Ishikawa (cell line): ENCODE results near the gene FAM83E.

Experiments
- CEBPB ChIP-seq: IDR thresholded peaks from 2 replicates; pipeline ENCODE4 v1.6.1; 2012
- CREB1 ChIP-seq: IDR thresholded peaks from 2 replicates; pipeline ENCODE4 v1.6.1; 2012; ENCODE audit warnings: low read depth
- EGR1 ChIP-seq: IDR thresholded peaks from 2 replicates; pipeline ENCODE4 v1.6.1; 2012
- EP300 ChIP-seq: IDR thresholded peaks from 2 replicates; pipeline ENCODE4 v1.6.1; 2012; ENCODE audit warnings: borderline replicate concordance
- FOXM1 ChIP-seq: IDR thresholded peaks from 2 replicates; pipeline ENCODE4 v1.6.1; 2012; ENCODE audit warnings: low read depth, borderline replicate concordance
- MAX ChIP-seq: IDR thresholded peaks from 2 replicates; pipeline ENCODE4 v1.6.1; 2012
- NFIC ChIP-seq: IDR thresholded peaks from 2 replicates; pipeline ENCODE4 v1.6.1; 2012
- RAD21 ChIP-seq: IDR thresholded peaks from 2 replicates; pipeline ENCODE4 v1.6.1; 2012; ENCODE audit warnings: low read depth
- REST ChIP-seq: IDR thresholded peaks from 2 replicates; pipeline ENCODE4 v1.6.1; 2012; ENCODE audit warnings: low read depth, mild to moderate bottlenecking
- TAF1 ChIP-seq: IDR thresholded peaks from 2 replicates; pipeline ENCODE4 v1.6.1; 2012; ENCODE audit warnings: low read depth, mild to moderate bottlenecking
- TCF12 ChIP-seq: IDR thresholded peaks from 2 replicates; pipeline ENCODE4 v1.6.1; 2012; ENCODE audit warnings: low read depth
- TEAD4 ChIP-seq: IDR thresholded peaks from 2 replicates; pipeline ENCODE4 v1.6.1; 2012
- USF1 ChIP-seq: IDR thresholded peaks from 2 replicates; pipeline ENCODE4 v1.6.1; 2012
- YY1 ChIP-seq: IDR thresholded peaks from 2 replicates; pipeline ENCODE4 v1.6.1; 2012; ENCODE audit warnings: low read depth

GRCh38 chr19:48625891-48626327 lies 11.0 kb upstream of the FAM83E start:
- TF ChIP-seq REST: no peak
- TF ChIP-seq TAF1: no peak
- TF ChIP-seq EP300: no peak
- no peak for TF ChIP-seq NFIC
- TF ChIP-seq RAD21: no peak
- TF ChIP-seq MAX: no peak
- no peak for TF ChIP-seq CEBPB
- no peak for TF ChIP-seq FOXM1
- TF ChIP-seq EGR1: no peak
- TF ChIP-seq CREB1: no peak
- no peak for TF ChIP-seq USF1
- no peak for TF ChIP-seq YY1
- TF ChIP-seq TEAD4: no peak
- TF ChIP-seq TCF12: no peak
